ENCODE results near the gene SCAMP1. TPM values are rescaled to one million over a fixed set of nuclear protein-coding genes. Genes with fewer than 3 reads are reported as not detected.

SCAMP1 gene, protein sequence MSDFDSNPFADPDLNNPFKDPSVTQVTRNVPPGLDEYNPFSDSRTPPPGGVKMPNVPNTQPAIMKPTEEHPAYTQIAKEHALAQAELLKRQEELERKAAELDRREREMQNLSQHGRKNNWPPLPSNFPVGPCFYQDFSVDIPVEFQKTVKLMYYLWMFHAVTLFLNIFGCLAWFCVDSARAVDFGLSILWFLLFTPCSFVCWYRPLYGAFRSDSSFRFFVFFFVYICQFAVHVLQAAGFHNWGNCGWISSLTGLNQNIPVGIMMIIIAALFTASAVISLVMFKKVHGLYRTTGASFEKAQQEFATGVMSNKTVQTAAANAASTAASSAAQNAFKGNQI
- 10 to 100 TPM; 28.9 to 29.7 TPM for total RNA-seq
- polyA plus RNA-seq, result 10 to 100 TPM; 33.8 to 38.3 TPM

- POLR2A ChIA-PET (ENCODE audit: partially characterized antibody), result interaction anchor here (0.6 to 5.5 kb wide), 18 partner anchors 9 to 1329 kb away, joined by 3 to 274 read pairs (median 4); partner anchors contain the start of genes AGGF1, AP3B1, ARSB and HOMER1
- peaks cover 30 to 78% (median 47%) of the 10 kb centered on the region in 4 donors for H3K4me1 Mint-ChIP-seq
- intact Hi-C loops (cut with micrococcal nuclease), result loop anchor here (1.0 to 5.0 kb wide), 5 partner anchors 66 to 1329 kb away; partner anchors contain the start of genes AGGF1, AP3B1, HOMER1 and TBCA
- peak; percentile 87 to 97 (median 94) for DNase-seq
- CTCF ChIA-PET (ENCODE audit: partially characterized antibody), result interaction anchor here (1.0 to 5.4 kb wide), 5 partner anchors 39 to 1329 kb away, joined by 3 to 99 read pairs (median 3); partner anchors contain the start of genes AGGF1 and AP3B1
- Histone ChIP-seq H3K9me3 (ENCODE audit: control insufficient read depth in 1 of 2, low read length in 2 of 2) (no peaks in the 10 kb centered on the region), H3K27me3 (ENCODE audit: insufficient read depth, low read length) (no peaks in the 10 kb centered on the region), H3K27ac (ENCODE audit: low read depth, low read length) (peak within 1 kb of the TSS; percentile 91), H3K4me1 (ENCODE audit: insufficient read depth, low read length) (peaks cover 44% of the 10 kb centered on the region), H3K4me3 (ENCODE audit: low read length in 2 of 2) (peak within 1 kb of the TSS; percentile 91 to 97), H3K36me3 (ENCODE audit: insufficient read depth, low read length) (no peaks in the 10 kb centered on the region)
- H3K9me3 Mint-ChIP-seq, result no peaks in the 10 kb centered on the region
- no peaks in the 10 kb centered on the region for H3K27me3 Mint-ChIP-seq
- H3K36me3 Mint-ChIP-seq, result peaks cover 0 to 15% of the 10 kb centered on the region in 2 donors
- H3K4me3 Mint-ChIP-seq, result peak within 1 kb of the TSS; percentile 92 to 98 (median 95)
- H3K27ac Mint-ChIP-seq, result peak within 1 kb of the TSS; percentile 85 to 98 (median 96)
Measured at GRCh38 chr5:78359831-78360673, at the start of gene SCAMP1. Gene SCAMP1 (plus strand): TSS chr5:78360617. CDS start chr5:78360672, 55 bp downstream.

GRCh38 chr5:78317515-78317914 is 42.9 kb upstream of the SCAMP1 start:
- Mint-ChIP-seq H3K9me3 (peaks cover 0 to 1% (median 0%) of the 10 kb centered on the region in 8 donors), H3K27ac (no peak overlapping the region), H3K4me1 (peaks cover 0 to 1% (median 0%) of the 10 kb centered on the region in 4 donors), H3K4me3 (no peak overlapping the region), H3K27me3 (peaks cover 6 to 13% of the 10 kb centered on the region in 2 donors), H3K36me3 (no peaks in the 10 kb centered on the region)
- H3K9me3 ChIP-seq (ENCODE audit: control insufficient read depth in 1 of 2, low read length in 2 of 2), result no peaks in the 10 kb centered on the region
- no peaks in the 10 kb centered on the region for H3K27me3 ChIP-seq (ENCODE audit: insufficient read depth, low read length)
- POLR2A ChIA-PET (ENCODE audit: partially characterized antibody), result interaction anchor here (1.2 kb wide), 1 partner anchor 22 kb away, joined by 3 read pairs; no protein-coding TSS in a partner anchor
- no peaks in the 10 kb centered on the region for H3K4me1 ChIP-seq (ENCODE audit: insufficient read depth, low read length)
- no peaks in the 10 kb centered on the region for H3K36me3 ChIP-seq (ENCODE audit: insufficient read depth, low read length)
- no peak overlapping the region for H3K27ac ChIP-seq (ENCODE audit: low read depth, low read length)
- CTCF ChIA-PET (ENCODE audit: partially characterized antibody), result no interaction called here
- intact Hi-C loops (cut with micrococcal nuclease), result no loop called here
- H3K4me3 ChIP-seq (ENCODE audit: low read length in 2 of 2), result no peak overlapping the region
- no peak for DNase-seq

DNA sequence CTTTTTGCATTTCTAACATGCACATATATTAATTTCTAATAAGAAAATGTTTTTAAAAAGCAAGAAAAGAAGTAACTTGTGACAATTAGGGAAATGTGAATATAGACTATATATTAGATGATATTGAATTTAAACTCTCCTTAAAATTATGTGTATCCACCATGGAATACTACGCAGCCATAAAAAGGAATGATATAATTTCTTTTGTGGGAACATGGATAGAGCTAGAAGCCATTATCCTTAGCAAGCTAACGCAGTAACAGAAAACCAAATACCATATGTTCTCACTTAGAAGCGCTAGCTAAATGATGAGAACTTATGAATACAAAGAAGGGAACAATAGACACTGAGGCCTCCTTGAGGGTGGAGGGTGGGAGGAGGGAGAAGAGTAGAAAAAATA is 42.1 kb upstream of the SCAMP1 start:
- no peak for DNase-seq
- peaks cover 0 to 1% (median 0%) of the 10 kb centered on the region in 8 donors for H3K9me3 Mint-ChIP-seq
- no peaks in the 10 kb centered on the region for H3K27me3 ChIP-seq (ENCODE audit: insufficient read depth, low read length)
- H3K4me1 ChIP-seq (ENCODE audit: insufficient read depth, low read length), result no peaks in the 10 kb centered on the region
- peaks cover 0 to 1% (median 0%) of the 10 kb centered on the region in 4 donors for H3K4me1 Mint-ChIP-seq
- H3K27ac Mint-ChIP-seq, result no peak overlapping the region
- no peak overlapping the region for H3K4me3 Mint-ChIP-seq
- H3K27ac ChIP-seq (ENCODE audit: low read depth, low read length), result no peak overlapping the region
- H3K9me3 ChIP-seq (ENCODE audit: control insufficient read depth in 1 of 2, low read length in 2 of 2), result no peaks in the 10 kb centered on the region
- ChIA-PET POLR2A (ENCODE audit: partially characterized antibody) (interaction anchor here (1.2 kb wide), 1 partner anchor 23 kb away, joined by 3 read pairs; no protein-coding TSS in a partner anchor), CTCF (ENCODE audit: partially characterized antibody) (no interaction called here)
- peaks cover 6 to 11% of the 10 kb centered on the region in 2 donors for H3K27me3 Mint-ChIP-seq
- H3K36me3 ChIP-seq (ENCODE audit: insufficient read depth, low read length), result no peaks in the 10 kb centered on the region
- intact Hi-C loops (cut with micrococcal nuclease), result no loop called here
- H3K36me3 Mint-ChIP-seq, result no peaks in the 10 kb centered on the region
- H3K4me3 ChIP-seq (ENCODE audit: low read length in 2 of 2), result no peak overlapping the region

GRCh38 chr5:78320401-78320800 is 40.0 kb upstream of the SCAMP1 start:
- H3K27me3 Mint-ChIP-seq, result peaks cover 2 to 3% of the 10 kb centered on the region in 2 donors
- H3K36me3 Mint-ChIP-seq, result no peaks in the 10 kb centered on the region
- DNase-seq, result peak in 3 of 5 donors; percentile 6 to 11 (median 6)
- Histone ChIP-seq H3K36me3 (ENCODE audit: insufficient read depth, low read length) (no peaks in the 10 kb centered on the region), H3K27me3 (ENCODE audit: insufficient read depth, low read length) (no peaks in the 10 kb centered on the region), H3K4me1 (ENCODE audit: insufficient read depth, low read length) (no peaks in the 10 kb centered on the region), H3K27ac (ENCODE audit: low read depth, low read length) (no peak overlapping the region), H3K4me3 (ENCODE audit: low read length in 2 of 2) (no peak overlapping the region), H3K9me3 (ENCODE audit: control insufficient read depth in 1 of 2, low read length in 2 of 2) (no peaks in the 10 kb centered on the region)
- H3K27ac Mint-ChIP-seq, result no peak overlapping the region
- CTCF ChIA-PET (ENCODE audit: partially characterized antibody), result interaction anchor here (1.0 to 1.2 kb wide), 2 partner anchors 24 to 787 kb away, joined by 3 read pairs; no protein-coding TSS in a partner anchor
- intact Hi-C loops (cut with micrococcal nuclease), result loop anchor here (5.0 kb wide), 1 partner anchor 1147 kb away; no protein-coding TSS in a partner anchor
- no peak overlapping the region for H3K4me3 Mint-ChIP-seq
- H3K9me3 Mint-ChIP-seq, result peaks cover 0 to 1% (median 0%) of the 10 kb centered on the region in 8 donors
- POLR2A ChIA-PET (ENCODE audit: partially characterized antibody), result interaction anchor here (1.0 kb wide), 1 partner anchor 40 kb away, joined by 3 read pairs; the partner anchor contains the start of gene SCAMP1
- peaks cover 0 to 1% (median 0%) of the 10 kb centered on the region in 4 donors for H3K4me1 Mint-ChIP-seq

- peaks cover 0 to 1% (median 0%) of the 10 kb centered on the region in 4 donors for H3K4me1 Mint-ChIP-seq
- DNase-seq, result no peak
- no peak overlapping the region for H3K27ac Mint-ChIP-seq
- no peak overlapping the region for H3K27ac ChIP-seq (ENCODE audit: low read depth, low read length)
- intact Hi-C loops (cut with micrococcal nuclease), result loop anchor here (5.0 kb wide), 1 partner anchor 1144 kb away; no protein-coding TSS in a partner anchor
- H3K27me3 Mint-ChIP-seq, result peaks cover 2% of the 10 kb centered on the region in 2 donors
- no peaks in the 10 kb centered on the region for H3K9me3 Mint-ChIP-seq
- no peak overlapping the region for H3K4me3 Mint-ChIP-seq
- ChIA-PET POLR2A (ENCODE audit: partially characterized antibody) (no interaction called here), CTCF (ENCODE audit: partially characterized antibody) (no interaction called here)
- no peaks in the 10 kb centered on the region for H3K36me3 ChIP-seq (ENCODE audit: insufficient read depth, low read length)
- H3K27me3 ChIP-seq (ENCODE audit: insufficient read depth, low read length), result no peaks in the 10 kb centered on the region
- no peak overlapping the region for H3K4me3 ChIP-seq (ENCODE audit: low read length in 2 of 2)
- H3K9me3 ChIP-seq (ENCODE audit: control insufficient read depth in 1 of 2, low read length in 2 of 2), result no peaks in the 10 kb centered on the region
- H3K36me3 Mint-ChIP-seq, result no peaks in the 10 kb centered on the region
- no peaks in the 10 kb centered on the region for H3K4me1 ChIP-seq (ENCODE audit: insufficient read depth, low read length)
Measured at GRCh38 chr5:78323241-78323640, 37.2 kb upstream of the SCAMP1 start.

DNA sequence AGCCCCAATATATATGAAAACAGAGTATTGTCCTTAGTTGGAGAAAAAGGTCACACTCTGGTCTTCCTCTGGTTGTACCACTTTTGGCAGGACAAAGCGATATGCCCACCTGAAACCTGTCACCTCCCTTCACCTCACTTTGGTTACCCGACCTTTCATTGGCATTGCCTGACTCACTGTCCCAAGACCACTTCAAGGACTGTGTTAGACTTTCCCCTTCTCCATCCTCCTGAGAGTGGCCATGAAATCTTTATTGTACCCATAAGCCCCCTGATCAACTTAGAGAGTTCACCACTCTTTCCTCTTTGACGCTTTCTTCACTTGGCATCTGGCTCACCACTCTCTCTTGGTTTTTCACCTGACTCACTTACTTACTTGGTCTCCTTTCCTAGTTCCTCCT is 33.5 kb upstream of the SCAMP1 start:
- Mint-ChIP-seq H3K4me1 (no peaks in the 10 kb centered on the region), H3K27me3 (peaks cover 10 to 13% of the 10 kb centered on the region in 2 donors), H3K9me3 (no peaks in the 10 kb centered on the region), H3K27ac (no peak overlapping the region), H3K4me3 (no peak overlapping the region), H3K36me3 (no peaks in the 10 kb centered on the region)
- no peaks in the 10 kb centered on the region for H3K36me3 ChIP-seq (ENCODE audit: insufficient read depth, low read length)
- intact Hi-C loops (cut with micrococcal nuclease), result no loop called here
- ChIA-PET POLR2A (ENCODE audit: partially characterized antibody) (no interaction called here), CTCF (ENCODE audit: partially characterized antibody) (interaction anchor here (1.1 kb wide), 1 partner anchor 26 kb away, joined by 3 read pairs; no protein-coding TSS in a partner anchor)
- no peak overlapping the region for H3K27ac ChIP-seq (ENCODE audit: low read depth, low read length)
- H3K9me3 ChIP-seq (ENCODE audit: control insufficient read depth in 1 of 2, low read length in 2 of 2), result no peaks in the 10 kb centered on the region
- no peaks in the 10 kb centered on the region for H3K4me1 ChIP-seq (ENCODE audit: insufficient read depth, low read length)
- no peak overlapping the region for H3K4me3 ChIP-seq (ENCODE audit: low read length in 2 of 2)
- H3K27me3 ChIP-seq (ENCODE audit: insufficient read depth, low read length), result no peaks in the 10 kb centered on the region
- no peak for DNase-seq

Data from CD4-positive, alpha-beta memory T cell (primary cell).